Activated T-cell treated with anti-CD3 and anti-CD28 coated beads, Interleukin-2, amount 50 U/mL, for 48 hours (primary cell): Measurements from ENCODE around the gene ADAM12.
"Not testable (repeated sequence)": the region's sequence is repeated elsewhere in the genome, so short reads cannot be mapped to it uniquely, and the experiment has no call there.

ENCODE experiments used
- DNase-seq, 2 experiments: peaks; one replicate each; pipeline ENCODE4 v3.0.0-alpha.2; 2020

ADAM12 gene

DNA sequence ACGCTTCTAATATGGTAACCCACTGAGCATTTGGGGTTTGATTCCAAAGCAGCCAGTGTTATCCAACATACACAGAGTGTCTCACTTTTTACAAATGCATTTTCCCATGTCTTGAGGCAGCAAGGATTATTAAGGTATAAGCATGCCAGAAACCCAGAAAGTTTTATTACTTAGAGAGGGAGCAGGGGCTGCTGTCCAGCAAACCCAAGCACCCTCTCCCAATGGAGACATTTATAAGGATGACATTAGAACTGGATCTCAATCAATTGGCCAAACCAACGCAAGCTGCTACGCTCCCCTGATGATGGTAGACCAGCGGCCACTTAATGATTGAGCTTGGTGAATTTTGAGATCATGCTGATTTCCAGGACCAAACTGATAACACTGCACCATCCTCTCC is 315.7 kb downstream of the ADAM12 start:
- DNase-seq, result no peak

- no peak for DNase-seq
Measured at GRCh38 chr10:126070476-126071215, 317.6 kb downstream of the ADAM12 start.

GRCh38 chr10:126068322-126068721 is 320.0 kb downstream of the ADAM12 start:
- DNase-seq, result no peak

DNA sequence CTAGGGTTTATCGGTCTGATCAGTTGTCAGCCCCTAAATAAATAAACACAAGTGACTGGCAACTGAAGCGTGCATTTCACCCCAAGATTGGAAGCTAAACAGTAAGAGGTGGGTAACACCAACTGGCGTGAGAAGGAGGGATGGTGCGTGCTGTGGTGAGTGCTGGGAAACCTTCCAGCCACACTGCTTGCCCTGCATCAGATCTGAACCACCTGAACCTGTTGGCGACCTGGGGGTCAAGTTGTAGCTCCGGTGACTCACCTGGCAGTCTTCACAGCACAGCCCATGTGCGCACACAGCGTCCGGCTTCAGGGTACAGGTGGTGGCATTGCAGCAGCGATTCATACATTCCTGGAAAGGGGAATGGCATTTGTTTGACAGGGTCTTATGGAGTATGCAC is 321.8 kb downstream of the ADAM12 start:
- DNase-seq, result no peak

- no peak for DNase-seq
Measured at GRCh38 chr10:126065751-126066377, 322.4 kb downstream of the ADAM12 start.

DNA sequence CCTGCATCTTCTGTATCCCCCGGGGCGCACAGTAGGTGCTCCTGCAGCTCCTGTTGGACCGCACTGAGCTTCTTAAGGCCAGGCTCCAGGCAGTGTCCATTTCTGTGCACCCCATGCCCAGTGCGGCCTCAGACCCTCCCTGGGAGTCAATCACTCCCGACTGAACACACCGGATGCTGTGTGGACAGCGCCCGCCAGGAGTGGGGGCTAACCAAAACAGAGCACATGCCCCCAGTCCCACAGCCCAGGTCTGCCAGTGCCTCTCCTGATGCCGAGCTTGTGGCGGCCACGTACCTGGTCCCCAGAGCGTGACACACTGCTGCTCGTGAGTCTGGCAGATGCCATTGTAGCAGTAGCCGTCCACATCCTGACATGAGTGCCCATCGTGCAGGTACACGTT is 323.8 kb downstream of the ADAM12 start:
- DNase-seq, result no peak

DNA sequence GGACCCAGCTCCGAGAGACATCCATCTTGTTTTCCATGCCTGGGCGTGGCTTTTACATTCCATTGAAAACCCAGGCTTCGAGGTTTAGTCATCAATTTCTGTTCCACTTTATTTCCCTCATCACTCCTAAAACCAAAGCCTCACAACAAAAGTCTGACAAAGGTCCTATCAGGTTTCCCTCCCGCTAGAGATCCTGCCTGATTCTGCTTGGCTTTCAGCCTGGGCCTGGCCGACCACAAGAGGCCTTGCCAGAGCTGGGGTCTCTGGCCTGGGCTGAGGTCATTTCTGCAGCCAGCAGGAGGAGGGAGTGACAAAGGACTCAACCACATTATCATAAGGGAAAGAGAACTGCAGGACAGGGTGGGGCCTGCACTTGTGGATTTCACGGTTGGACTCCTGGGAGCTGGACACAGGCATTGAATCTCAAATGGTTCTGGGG is 324.9 kb downstream of the ADAM12 start:
- no peak for DNase-seq

- no peak for DNase-seq
Measured at GRCh38 chr10:126062131-126063032, 325.9 kb downstream of the ADAM12 start.

DNA sequence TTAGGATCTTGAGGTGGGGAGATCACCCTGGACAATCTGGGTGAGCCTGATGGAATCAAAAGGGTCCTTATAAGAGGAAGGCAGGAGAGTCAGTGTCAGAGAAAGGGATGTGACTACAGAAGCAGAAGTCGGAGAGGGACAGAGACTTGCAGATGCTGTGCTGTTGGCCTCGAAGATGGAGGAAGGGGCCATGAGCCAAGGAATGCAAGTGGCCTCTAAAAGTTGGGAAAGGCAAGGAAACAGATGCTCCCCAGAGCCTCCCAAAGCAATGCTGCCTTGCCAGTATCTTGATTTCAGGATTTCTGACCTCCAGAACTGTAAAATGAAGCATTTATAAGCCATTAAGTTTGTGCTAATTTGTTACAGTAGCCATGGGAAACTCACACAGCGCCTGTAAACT is 326.8 kb downstream of the ADAM12 start:
- no peak for DNase-seq

- no peak for DNase-seq
Measured at GRCh38 chr10:126060261-126060931, 327.9 kb downstream of the ADAM12 start.

DNA sequence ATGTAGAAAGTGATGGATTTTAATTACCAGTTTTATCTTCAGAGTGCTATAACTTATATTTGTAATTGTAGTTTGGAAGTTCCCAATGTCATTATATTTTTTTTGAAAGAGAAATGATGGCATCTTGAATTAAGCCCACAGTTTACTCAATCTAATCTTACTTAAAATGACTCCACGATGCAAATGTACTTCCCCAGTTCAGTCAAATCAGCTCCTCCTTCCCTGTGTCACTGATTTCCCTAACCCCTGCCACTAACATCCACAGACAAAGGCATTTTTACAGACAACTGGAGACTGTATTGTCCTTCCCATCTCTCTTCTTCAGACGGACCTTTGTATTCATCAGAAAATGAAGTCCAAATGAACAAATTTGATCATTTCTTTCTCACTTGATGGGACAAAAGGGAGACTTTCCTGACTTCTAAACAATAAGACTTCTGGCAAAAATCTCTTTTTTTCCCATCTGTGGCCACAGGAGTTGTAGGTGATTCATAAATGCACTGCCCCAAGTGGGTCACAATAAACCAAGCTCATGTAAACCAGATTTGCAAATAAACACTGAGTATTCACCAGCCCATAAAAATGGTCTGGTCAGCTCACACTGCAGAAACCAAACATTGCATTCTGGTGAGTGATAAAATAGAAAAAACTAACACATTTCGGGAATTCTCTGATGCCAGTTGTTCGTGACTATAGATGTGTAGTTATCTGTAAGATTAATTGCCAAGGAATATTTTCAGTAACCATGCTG is 329.0 kb downstream of the ADAM12 start:
- DNase-seq, result no peak

- no peak for DNase-seq
Measured at GRCh38 chr10:126058507-126058906, 329.8 kb downstream of the ADAM12 start.

GRCh38 chr10:126058104-126058503 is 330.2 kb downstream of the ADAM12 start:
- no peak for DNase-seq

- no peak for DNase-seq
Measured at GRCh38 chr10:126057494-126057893, 330.8 kb downstream of the ADAM12 start.

GRCh38 chr10:126054191-126054590 is 334.1 kb downstream of the ADAM12 start:
- DNase-seq, result no peak

DNA sequence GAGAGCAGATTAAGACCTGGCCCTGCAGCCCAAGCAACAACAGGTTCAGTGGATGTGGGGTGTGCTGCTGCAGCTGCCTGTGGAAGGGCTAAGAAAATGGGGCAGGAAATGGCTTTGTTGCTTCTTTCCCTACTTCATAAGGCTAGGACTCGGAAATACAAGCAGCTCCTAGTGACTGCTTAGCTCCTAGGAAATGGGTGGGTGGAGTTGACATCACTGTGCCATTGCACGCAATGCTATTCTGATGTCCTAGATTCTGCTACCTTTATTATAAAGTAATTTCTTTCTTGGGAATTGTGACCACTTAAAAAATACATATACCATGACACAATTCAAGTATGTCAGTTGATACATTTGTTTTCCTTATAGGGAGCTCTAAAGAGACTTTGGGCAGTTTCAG is 336.1 kb downstream of the ADAM12 start:
- no peak for DNase-seq

DNA sequence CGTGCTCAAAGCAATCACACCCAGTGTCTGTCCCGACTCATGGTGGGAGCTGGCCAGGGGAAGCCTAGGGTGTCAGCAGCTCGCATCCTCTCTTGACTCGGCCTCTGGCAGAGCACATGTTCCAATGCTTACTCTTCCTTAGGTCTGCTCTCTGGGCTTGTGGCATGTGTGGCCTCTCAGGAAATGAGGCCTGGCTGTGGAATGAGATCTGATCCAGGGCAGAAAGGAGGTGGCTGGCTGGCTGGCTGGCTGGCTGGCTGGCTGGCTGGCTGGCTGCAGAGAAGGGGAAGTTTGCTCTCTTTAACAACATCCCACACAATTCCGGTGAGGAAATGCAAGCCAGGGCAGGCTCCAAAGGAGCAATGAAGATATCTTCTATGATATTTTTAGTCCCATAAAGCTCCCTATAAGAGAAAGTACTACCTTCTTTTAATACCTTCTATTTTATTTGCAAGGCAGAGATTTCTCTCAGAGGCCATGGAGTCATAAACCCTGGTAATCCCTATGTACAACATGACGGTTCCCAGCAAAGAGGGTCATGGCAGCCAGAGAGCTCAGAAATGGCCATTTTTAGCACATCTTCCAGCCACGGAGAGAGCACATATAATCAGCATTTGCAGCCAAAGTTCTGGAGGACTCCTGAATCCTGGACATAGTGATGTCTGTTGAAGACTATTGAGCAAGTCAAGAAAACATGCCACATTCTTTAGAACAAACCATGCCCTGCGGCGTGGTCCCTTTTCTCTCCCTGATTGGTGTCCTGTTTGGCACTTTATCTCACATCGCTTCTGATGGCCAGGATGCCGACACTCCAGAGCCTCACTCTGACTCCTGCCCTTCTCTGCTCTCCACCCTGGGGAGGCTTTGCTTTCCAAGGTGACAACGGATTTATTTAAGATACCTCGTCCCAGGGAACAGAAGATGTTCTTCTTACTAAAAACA is 338.2 kb downstream of the ADAM12 start:
- DNase-seq, result no peak

GRCh38 chr10:126047749-126048148 is 340.5 kb downstream of the ADAM12 start:
- DNase-seq, result not testable (repeated sequence)

DNA sequence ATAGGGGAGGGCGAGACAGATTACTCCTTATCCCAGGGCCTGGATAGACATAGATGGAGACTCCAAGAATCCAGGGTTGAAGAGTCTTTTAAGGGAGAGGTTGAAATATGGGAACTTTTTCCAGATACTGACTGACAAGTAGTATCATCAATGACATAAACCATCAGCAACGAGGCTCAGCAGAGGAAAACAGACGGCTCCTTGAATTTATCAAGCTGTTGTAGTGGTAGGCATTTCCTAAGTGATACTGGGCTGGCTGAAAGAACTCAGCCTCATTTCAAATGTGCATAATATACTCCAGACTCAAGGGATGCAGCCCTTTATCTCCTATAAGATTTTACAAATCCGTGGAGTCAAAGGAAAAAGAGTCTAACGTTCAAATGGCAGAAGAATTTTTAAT is 341.4 kb downstream of the ADAM12 start:
- DNase-seq, result no peak

- no peak for DNase-seq
Measured at GRCh38 chr10:126045861-126046260, 342.4 kb downstream of the ADAM12 start.

- DNase-seq, result no peak
Measured at GRCh38 chr10:126043389-126043788, 344.9 kb downstream of the ADAM12 start.
